ENCODE measurements around the gene RNF43.

Gene RNF43

DNA sequence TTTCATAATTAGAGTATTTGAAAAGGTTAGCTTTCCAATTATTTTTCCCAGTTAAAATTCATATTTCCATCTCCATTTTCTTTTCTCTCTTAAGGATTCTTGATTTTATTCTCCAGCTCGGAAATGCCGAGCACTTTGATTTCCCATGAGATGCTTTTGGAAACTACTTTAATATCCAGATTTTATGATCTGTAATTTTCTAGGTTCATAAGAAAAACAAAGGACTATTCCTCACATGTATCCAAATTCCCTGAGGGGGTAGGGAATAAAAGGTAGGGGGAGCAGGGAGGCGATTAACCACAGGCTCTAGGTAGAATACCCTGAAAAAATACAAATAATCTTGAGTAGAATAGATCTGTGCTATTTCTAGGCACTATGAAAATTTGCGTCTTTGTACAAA lies 938 bp downstream of the RNF43 start:
- TF ChIP-seq, protein P1, sequence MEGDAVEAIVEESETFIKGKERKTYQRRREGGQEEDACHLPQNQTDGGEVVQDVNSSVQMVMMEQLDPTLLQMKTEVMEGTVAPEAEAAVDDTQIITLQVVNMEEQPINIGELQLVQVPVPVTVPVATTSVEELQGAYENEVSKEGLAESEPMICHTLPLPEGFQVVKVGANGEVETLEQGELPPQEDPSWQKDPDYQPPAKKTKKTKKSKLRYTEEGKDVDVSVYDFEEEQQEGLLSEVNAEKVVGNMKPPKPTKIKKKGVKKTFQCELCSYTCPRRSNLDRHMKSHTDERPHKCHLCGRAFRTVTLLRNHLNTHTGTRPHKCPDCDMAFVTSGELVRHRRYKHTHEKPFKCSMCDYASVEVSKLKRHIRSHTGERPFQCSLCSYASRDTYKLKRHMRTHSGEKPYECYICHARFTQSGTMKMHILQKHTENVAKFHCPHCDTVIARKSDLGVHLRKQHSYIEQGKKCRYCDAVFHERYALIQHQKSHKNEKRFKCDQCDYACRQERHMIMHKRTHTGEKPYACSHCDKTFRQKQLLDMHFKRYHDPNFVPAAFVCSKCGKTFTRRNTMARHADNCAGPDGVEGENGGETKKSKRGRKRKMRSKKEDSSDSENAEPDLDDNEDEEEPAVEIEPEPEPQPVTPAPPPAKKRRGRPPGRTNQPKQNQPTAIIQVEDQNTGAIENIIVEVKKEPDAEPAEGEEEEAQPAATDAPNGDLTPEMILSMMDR (IDR thresholded peaks at IDR 0.05; ENCODE audit: low read depth, low read length): no peak
- in situ Hi-C loops (cut with HindIII; ENCODE audit: low sequenced_read_pairs): no loop called here
- DNase-seq (ENCODE audit: low read depth, low spot score): no peak
- no peak overlapping the region for H3K4me3 ChIP-seq (ENCODE audit: low read depth, low read length)

DNA sequence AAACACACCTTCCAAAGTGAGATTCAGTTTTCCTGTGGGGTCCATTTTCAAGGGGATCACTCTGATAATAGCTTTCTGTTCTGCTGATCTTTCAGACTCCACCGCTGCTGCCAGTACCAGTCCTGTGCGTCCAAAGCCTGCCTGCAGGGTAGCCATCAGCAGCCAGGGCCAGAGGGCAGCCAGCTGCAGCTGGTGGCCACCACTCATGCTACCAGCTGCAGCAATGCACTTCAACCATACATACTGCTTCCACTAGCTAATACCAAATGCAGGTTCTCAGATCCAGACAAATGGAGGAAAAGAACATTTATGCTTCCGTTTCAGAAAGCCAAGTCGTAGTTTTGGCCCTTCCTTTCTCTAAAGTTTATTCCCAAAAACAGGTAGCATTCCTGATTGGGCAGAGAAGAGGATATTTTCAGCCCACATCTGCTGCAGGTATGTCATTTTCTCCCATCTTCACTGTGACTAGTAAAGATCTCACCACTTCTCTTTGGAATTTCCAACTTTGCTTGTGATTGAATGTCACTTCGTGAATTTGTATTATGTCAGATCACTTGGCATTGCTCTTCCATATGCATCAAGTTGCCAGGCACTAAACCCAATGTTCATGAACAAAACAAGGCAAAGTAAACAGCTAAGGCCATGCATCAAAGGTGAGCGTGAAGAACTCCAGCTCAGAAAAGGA lies 1.8 kb downstream of the RNF43 start:
- in situ Hi-C loops (cut with HindIII; ENCODE audit: low sequenced_read_pairs): no loop called here
- no peak for DNase-seq (ENCODE audit: low read depth, low spot score)
- TF ChIP-seq, protein P1 (IDR thresholded peaks at IDR 0.05; ENCODE audit: low read depth, low read length): no peak
- no peak overlapping the region for H3K4me3 ChIP-seq (ENCODE audit: low read depth, low read length)

DNA sequence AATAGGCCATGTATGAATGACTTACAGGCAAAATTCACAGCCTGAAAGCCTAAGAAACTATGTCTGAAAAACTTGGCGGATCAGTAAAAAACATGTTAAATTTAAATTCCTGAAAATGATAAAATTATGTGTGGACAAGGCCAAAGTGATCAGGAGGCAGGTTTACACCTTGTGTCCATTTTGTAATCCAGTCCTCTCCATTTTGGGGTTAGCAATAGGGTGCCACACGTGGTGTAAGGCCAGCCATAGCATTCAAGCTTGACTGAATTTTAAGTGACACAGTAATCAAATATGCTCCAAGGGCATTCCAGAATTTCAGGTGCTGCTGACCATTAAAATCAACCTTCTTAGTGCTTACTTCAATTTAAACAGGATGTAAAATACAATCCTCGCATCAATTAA lies 2.7 kb downstream of the RNF43 start:
- no peak overlapping the region for H3K4me3 ChIP-seq (ENCODE audit: low read depth, low read length)
- TF ChIP-seq, protein P1 (IDR thresholded peaks at IDR 0.05; ENCODE audit: low read depth, low read length): no peak

DNA sequence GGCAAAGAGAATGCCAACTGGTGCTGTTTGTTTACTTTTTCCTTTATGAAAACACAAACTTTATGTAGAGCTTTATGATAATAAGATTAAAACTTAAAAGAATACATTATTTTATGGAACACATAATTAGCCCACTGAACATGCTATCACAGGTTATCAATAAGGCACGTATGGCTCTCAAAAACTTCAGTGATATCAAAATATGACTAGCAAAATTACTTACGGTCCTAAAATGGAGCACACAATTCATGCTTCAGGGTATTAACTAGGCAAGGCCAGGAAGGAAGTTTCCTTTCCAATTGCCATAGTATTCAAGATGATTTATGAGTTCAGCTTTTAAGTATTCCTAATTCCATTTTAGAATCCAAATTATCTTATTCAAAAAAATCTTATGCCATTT lies 3.6 kb downstream of the RNF43 start:
- in situ Hi-C loops (cut with HindIII; ENCODE audit: low sequenced_read_pairs): no loop called here
- no peak overlapping the region for H3K4me3 ChIP-seq (ENCODE audit: low read depth, low read length)
- no peak for DNase-seq (ENCODE audit: low read depth, low spot score)
- TF ChIP-seq, protein P1 (IDR thresholded peaks at IDR 0.05; ENCODE audit: low read depth, low read length): no peak

More for the DNA sequence above, 2.7 kb downstream of the RNF43 start:
- DNase-seq (ENCODE audit: low read depth, low spot score): no peak
- in situ Hi-C loops (cut with HindIII; ENCODE audit: low sequenced_read_pairs): no loop called here

DNA sequence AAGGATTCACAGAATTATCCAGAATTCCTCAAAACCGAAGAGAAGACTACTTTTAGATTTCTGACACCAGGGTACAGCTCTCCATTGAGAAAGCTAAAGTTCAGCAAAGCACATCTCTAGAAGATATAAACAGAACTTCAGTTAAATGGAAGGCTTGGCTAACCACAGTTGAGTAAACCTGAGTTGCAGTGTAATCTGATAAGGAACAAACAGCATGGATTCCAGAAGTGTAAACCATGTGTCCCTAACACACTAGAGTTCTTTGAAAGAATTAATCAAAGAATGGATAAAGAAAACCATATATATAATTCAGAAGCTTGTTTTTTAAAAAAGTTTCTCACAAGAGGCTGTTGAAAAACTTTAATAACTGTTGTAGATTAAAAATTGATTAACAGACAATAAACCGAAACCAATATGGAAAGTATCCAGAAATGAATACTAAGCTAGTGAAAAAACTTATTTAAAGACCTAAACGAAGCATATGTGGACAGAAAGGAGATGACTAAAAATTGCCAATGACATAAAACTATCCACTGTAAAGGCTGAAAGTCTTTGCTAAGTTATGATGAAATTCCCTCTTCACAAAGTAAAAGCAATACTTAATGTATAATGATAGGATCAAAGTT lies 4.3 kb downstream of the RNF43 start:
- TF ChIP-seq, protein P1 (IDR thresholded peaks at IDR 0.05; ENCODE audit: low read depth, low read length): no peak
- no peak for DNase-seq (ENCODE audit: low read depth, low spot score)
- in situ Hi-C loops (cut with HindIII; ENCODE audit: low sequenced_read_pairs): no loop called here
- no peak overlapping the region for H3K4me3 ChIP-seq (ENCODE audit: low read depth, low read length)

DNA sequence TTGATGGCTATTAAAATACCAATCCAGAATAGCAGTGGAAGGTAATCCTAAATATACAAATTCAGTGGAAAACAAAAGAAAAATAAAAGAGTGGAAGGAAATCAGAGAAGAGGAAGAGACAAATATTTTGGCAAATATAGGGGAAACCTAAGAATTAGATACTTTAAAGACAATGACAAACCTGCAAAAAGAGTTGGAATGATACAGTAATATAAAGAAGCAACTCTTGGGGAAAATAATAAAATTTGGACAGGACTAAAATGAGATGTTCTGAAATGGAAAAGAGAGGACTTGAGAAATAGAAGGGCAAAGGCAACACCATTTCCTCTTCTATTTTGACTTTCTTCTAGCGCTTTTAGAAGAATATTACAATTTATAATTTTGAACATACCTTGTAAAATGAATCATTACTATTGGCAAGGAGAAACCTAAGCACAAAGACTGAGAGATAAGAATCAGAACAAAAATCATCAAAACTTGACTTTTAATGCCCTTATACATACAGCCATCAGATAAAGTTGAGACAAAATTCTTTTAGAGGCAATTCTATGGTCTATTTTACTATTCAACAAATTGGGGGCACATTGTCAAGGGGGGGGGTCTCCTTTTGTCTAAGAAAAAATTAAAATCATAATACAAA lies 5.2 kb downstream of the RNF43 start:
- in situ Hi-C loops (cut with HindIII; ENCODE audit: low sequenced_read_pairs): no loop called here
- no peak overlapping the region for H3K4me3 ChIP-seq (ENCODE audit: low read depth, low read length)
- no peak for DNase-seq (ENCODE audit: low read depth, low spot score)
- TF ChIP-seq, protein P1 (IDR thresholded peaks at IDR 0.05; ENCODE audit: low read depth, low read length): no peak
